A673 (cell line): ENCODE results near the gene BACH2. TPM values are rescaled to one million over a fixed set of nuclear protein-coding genes. Genes with fewer than 3 reads are reported as not detected.

Experiments used
- BruUV-seq: library from RNA; stranded (reverse); fragments of 400-500 nt; replicated peaks from 2 replicates; lab custom pipeline; 2021; lab: Mats Ljungman, UMichigan
- CTCF ChIA-PET: fragments of 300-600 bp; sonication (Branson Sonifier 250); formaldehyde crosslinking; loops from one replicate; lab custom pipeline; 2022; ENCODE audit warnings: antibody characterized with exemption; lab: Charles Lee
- POLR2A ChIA-PET: fragments of 300-600 bp; sonication (Branson Sonifier 250); formaldehyde crosslinking; loops from one replicate; lab custom pipeline; 2022; ENCODE audit warnings: antibody characterized with exemption; ENCODE audit not compliant: low non-redundant PET; lab: Charles Lee
- DNase-seq: peaks from one replicate; pipeline ENCODE4 v3.0.0-alpha.2; 2015; ENCODE audit warnings: low spot score
- H3K27ac ChIP-seq: fragments of 200-600 bp; sonication (generic); 2 replicates; pipeline ENCODE4 v1.5.1; 2016; ENCODE audit warnings: mixed run types, low read depth, mild to moderate bottlenecking, mixed read lengths, antibody characterized with exemption, low read length; ENCODE audit not compliant: poor library complexity, severe bottlenecking
- H3K27me3 ChIP-seq: fragments of 200-600 bp; sonication (generic); replicated peaks from 2 replicates; pipeline ENCODE4 v1.6.1; 2017; ENCODE audit warnings: mixed run types, low read depth, mild to moderate bottlenecking, mixed read lengths, antibody characterized with exemption, low read length; ENCODE audit not compliant: insufficient read depth, poor library complexity
- H3K36me3 ChIP-seq: fragments of 200-600 bp; sonication (generic); 2 replicates; pipeline ENCODE4 v1.6.1; 2016; ENCODE audit warnings: mixed run types, mild to moderate bottlenecking, mixed read lengths, antibody characterized with exemption, low read length; ENCODE audit not compliant: insufficient read depth, poor library complexity, severe bottlenecking
- H3K4me1 ChIP-seq: fragments of 200-600 bp; sonication (generic); 2 replicates; pipeline ENCODE4 v1.6.1; 2017; ENCODE audit warnings: mixed run types, mild to moderate bottlenecking, mixed read lengths, antibody characterized with exemption, low read length; ENCODE audit not compliant: insufficient read depth, poor library complexity, severe bottlenecking
- H3K4me3 ChIP-seq: fragments of 200-600 bp; sonication (generic); 2 replicates; pipeline ENCODE4 v1.5.1; 2016; ENCODE audit warnings: low read depth, mixed run types, mild to moderate bottlenecking, mixed read lengths, low read length; ENCODE audit not compliant: poor library complexity, severe bottlenecking
- H3K9me3 ChIP-seq: fragments of 200-600 bp; sonication (generic); 2 replicates; pipeline ENCODE4 v1.6.1; 2016; ENCODE audit warnings: mixed run types, low read depth, mild to moderate bottlenecking, mixed read lengths, antibody characterized with exemption, low read length; ENCODE audit not compliant: poor library complexity, severe bottlenecking
- CTCF ChIP-seq: fragments of 300-800, 200-600 bp; sonication (generic); conservative IDR thresholded peaks from 2 replicates; pipeline ENCODE4 v1.5.1; 2017; ENCODE audit warnings: low read depth, mild to moderate bottlenecking, antibody characterized with exemption, low read length, moderate library complexity, mixed read lengths
- EZH2 ChIP-seq: fragments of 200-600 bp; sonication (generic); IDR thresholded peaks from 2 replicates; pipeline ENCODE4 v1.6.1; 2017; ENCODE audit warnings: borderline replicate concordance, low read depth, mild to moderate bottlenecking, mixed read lengths, antibody characterized with exemption, low read length; ENCODE audit not compliant: poor library complexity, severe bottlenecking
- intact Hi-C: fragments of 100-400 bp; cut with micrococcal nuclease; formaldehyde crosslinking; loops from one replicate; pipeline ENCODE4 v1.10.0; 2022; ENCODE audit not compliant: unreplicated experiment
- total RNA-seq: library from RNA; stranded (reverse); gene quantifications from 2 replicates; pipeline ENCODE4 v1.2.3, GENCODE V29; 2021

BACH2 gene
- total RNA-seq, 1 experiment from 2014 or later, result 0.37 TPM

- POLR2A ChIA-PET, result no interaction called here
- peaks cover 5% of the 10 kb centered on the region for H3K9me3 ChIP-seq
- no peak overlapping the region for H3K4me3 ChIP-seq
- CTCF ChIA-PET, result no interaction called here
- no peaks in the 10 kb centered on the region for H3K4me1 ChIP-seq
- no peak for TF ChIP-seq CTCF
- no TSS peak for BruUV-seq
- DNase-seq, result no peak
- intact Hi-C loops, result no loop called here
- H3K27me3 ChIP-seq, result no peaks in the 10 kb centered on the region
- no peak overlapping the region for H3K27ac ChIP-seq
- no peaks in the 10 kb centered on the region for H3K36me3 ChIP-seq
Observed at GRCh38 chr6:90226257-90226656, 70.4 kb downstream of the BACH2 start.

GRCh38 chr6:90224196-90224595, 72.4 kb downstream of the BACH2 start:
- POLR2A ChIA-PET, result no interaction called here
- intact Hi-C loops, result no loop called here
- peaks cover 5% of the 10 kb centered on the region for H3K9me3 ChIP-seq
- H3K27me3 ChIP-seq, result no peaks in the 10 kb centered on the region
- no peaks in the 10 kb centered on the region for H3K36me3 ChIP-seq
- H3K27ac ChIP-seq, result no peak overlapping the region
- peaks cover 13% of the 10 kb centered on the region for H3K4me1 ChIP-seq
- BruUV-seq, result no TSS peak
- DNase-seq, result no peak
- H3K4me3 ChIP-seq, result no peak overlapping the region
- TF ChIP-seq EZH2 (no peak), CTCF (no peak)
- CTCF ChIA-PET, result no interaction called here

- no peak for TF ChIP-seq EZH2
- no peak for TF ChIP-seq CTCF
- BruUV-seq, result no TSS peak
- no peak overlapping the region for H3K27ac ChIP-seq
- peaks cover 5% of the 10 kb centered on the region for H3K9me3 ChIP-seq
- no peaks in the 10 kb centered on the region for H3K27me3 ChIP-seq
- peaks cover 24% of the 10 kb centered on the region for H3K4me1 ChIP-seq
- POLR2A ChIA-PET, result no interaction called here
- CTCF ChIA-PET, result no interaction called here
- H3K36me3 ChIP-seq, result no peaks in the 10 kb centered on the region
- intact Hi-C loops, result no loop called here
- no peak overlapping the region for H3K4me3 ChIP-seq
- DNase-seq, result no peak
Observed at GRCh38 chr6:90222724-90223198, 73.9 kb downstream of the BACH2 start.
